Thyroid gland (tissue), 4 donors: ENCODE data around the gene WNT7B. TPM values are rescaled to one million over a fixed set of nuclear protein-coding genes. Genes with fewer than 3 reads are reported as not detected.

Experiments
- DNase-seq, 2 donors: peaks; one replicate each; pipeline ENCODE4 v3.0.0-alpha.2; 2019
- H3K27ac ChIP-seq, 3 donors: fragments of 200-600 bp; sonication (generic); 1 replicate in 2 of 3; 2 replicates in 1 of 3; pipeline ENCODE4 v1.5.1; 2016 to 2019; ENCODE audit warnings: mild to moderate bottlenecking in 1 of 3, moderate library complexity in 1 of 3
- H3K27me3 ChIP-seq: fragments of 200-600 bp; sonication (generic); one replicate; pipeline ENCODE4 v1.5.1; 2019
- H3K36me3 ChIP-seq, 2 donors: fragments of 200-600 bp; sonication (generic); one replicate each; pipeline ENCODE4 v1.5.1; 2016 to 2019
- H3K4me1 ChIP-seq, 2 donors: fragments of 200-600 bp; sonication (generic); one replicate each; pipeline ENCODE4 v1.5.1; 2017 to 2019
- H3K4me3 ChIP-seq, 3 donors: fragments of 200-600 bp; sonication (generic); replicated peaks in 1 of 3; 1 replicate in 2 of 3; 2 replicates in 1 of 3; pipeline ENCODE4 v1.5.1; 2016; ENCODE audit warnings: mild to moderate bottlenecking in 1 of 3
- H3K9me3 ChIP-seq: fragments of 200-600 bp; sonication (generic); one replicate; pipeline ENCODE4 v1.5.1; 2017
- POLR2A ChIP-seq, 2 donors: fragments of 450-650 bp; IDR thresholded peaks; one replicate each; pipeline ENCODE4 v1.6.1; 2017; ENCODE audit warnings: antibody characterized with exemption in 2 of 2, mild to moderate bottlenecking in 2 of 2, moderate library complexity in 1 of 2
- WGBS, 2 donors: methylation state at CpG; one replicate each; pipeline ENCODE4 v1.1.5; 2017; 5-methylcytosine and 5-hydroxymethylcytosine counted together
- intact Hi-C: fragments of 100-400 bp; cut with DNase I; formaldehyde crosslinking; loops from one replicate; pipeline ENCODE4 v1.15.1; 2023
- total RNA-seq, 4 donors: library from RNA; depleted of rRNA; stranded (reverse); fragments of >200 nt; gene quantifications; one replicate each; pipeline ENCODE4 v1.2.3, GENCODE V29; 2016
- TF ChIP-seq, protein P1 (sequence below), 6 experiments: fragments of 200-600 bp in 3 of 6; fragments of 450-650 bp in 3 of 6; sonication (generic) in 3 of 6; IDR thresholded peaks; one replicate each; pipeline ENCODE4 v1.5.1; 2016 to 2019; ENCODE audit warnings: antibody characterized with exemption in 6 of 6, mild to moderate bottlenecking in 2 of 6, inconsistent platforms in 1 of 6, moderate library complexity in 1 of 6

The WNT7B gene
- total RNA-seq: 1 to 10 TPM in 2 of 4 donors, under 1 TPM in 1, not detected in 1; 0.83 to 4.3 (median 2.5) TPM

DNA sequence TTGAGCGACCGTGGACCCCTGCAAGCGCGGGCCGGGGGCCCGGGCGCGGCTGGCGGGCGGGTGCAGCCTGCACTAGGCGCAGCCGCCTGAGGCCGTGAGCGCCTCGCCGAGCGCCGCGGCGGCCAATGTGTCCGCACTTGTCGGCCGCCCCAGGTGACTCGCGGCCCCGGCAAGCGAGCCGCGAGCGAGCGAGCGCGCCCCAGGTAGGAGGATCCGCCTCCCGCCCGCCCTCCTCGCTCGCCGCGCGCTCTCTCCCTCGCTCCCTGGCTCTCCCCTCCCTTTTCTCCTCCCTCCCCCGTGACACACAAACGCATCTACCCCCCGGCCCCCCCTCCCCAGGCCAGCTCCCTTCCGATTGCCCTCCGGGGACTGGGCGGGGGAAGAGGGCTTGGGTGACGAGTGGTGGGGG lies at the start of gene WNT7B:
Gene WNT7B (minus strand): TSS at position 160 of the 409 bp plus-strand sequence. CDS start 408 bp downstream, outside the sequence.
- peak within 1 kb of the TSS in 1 of 3 donors; percentile 27 for H3K4me3 ChIP-seq
- peaks cover 14 to 44% of the 10 kb centered on the region in 2 donors for H3K4me1 ChIP-seq
- DNase-seq: peak; percentile 46 to 48
- no peak within 1 kb of the TSS for H3K27ac ChIP-seq
- H3K9me3 ChIP-seq: no peaks in the 10 kb centered on the region
- WGBS, 2 donors: 0 to 7% methylated on average over 1 to 6 of the region's 49 CpGs
- peak in 1 of 2 donors; percentile 23 for TF ChIP-seq POLR2A (IDR thresholded peaks at IDR 0.05)
- TF ChIP-seq, protein P1, sequence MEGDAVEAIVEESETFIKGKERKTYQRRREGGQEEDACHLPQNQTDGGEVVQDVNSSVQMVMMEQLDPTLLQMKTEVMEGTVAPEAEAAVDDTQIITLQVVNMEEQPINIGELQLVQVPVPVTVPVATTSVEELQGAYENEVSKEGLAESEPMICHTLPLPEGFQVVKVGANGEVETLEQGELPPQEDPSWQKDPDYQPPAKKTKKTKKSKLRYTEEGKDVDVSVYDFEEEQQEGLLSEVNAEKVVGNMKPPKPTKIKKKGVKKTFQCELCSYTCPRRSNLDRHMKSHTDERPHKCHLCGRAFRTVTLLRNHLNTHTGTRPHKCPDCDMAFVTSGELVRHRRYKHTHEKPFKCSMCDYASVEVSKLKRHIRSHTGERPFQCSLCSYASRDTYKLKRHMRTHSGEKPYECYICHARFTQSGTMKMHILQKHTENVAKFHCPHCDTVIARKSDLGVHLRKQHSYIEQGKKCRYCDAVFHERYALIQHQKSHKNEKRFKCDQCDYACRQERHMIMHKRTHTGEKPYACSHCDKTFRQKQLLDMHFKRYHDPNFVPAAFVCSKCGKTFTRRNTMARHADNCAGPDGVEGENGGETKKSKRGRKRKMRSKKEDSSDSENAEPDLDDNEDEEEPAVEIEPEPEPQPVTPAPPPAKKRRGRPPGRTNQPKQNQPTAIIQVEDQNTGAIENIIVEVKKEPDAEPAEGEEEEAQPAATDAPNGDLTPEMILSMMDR (IDR thresholded peaks at IDR 0.05): no peak
- H3K27me3 ChIP-seq: no peaks in the 10 kb centered on the region
- intact Hi-C loops: loop anchor here (2.0 kb wide), 2 partner anchors 114 to 398 kb away; no protein-coding TSS in a partner anchor
- no peaks in the 10 kb centered on the region for H3K36me3 ChIP-seq

- H3K27me3 ChIP-seq: no peaks in the 10 kb centered on the region
- WGBS, 2 donors: 96% methylated on average over 13 to 17 of the region's 17 CpGs
Measured at GRCh38 chr22:46025973-46026898, 49.3 kb upstream of the WNT7B start.

GRCh38 chr22:46025225-46025972 lies 48.4 kb upstream of the WNT7B start:
- no peaks in the 10 kb centered on the region for H3K36me3 ChIP-seq
- DNase-seq: no peak
- intact Hi-C loops: no loop called here
- peaks cover 4 to 14% of the 10 kb centered on the region in 2 donors for H3K4me1 ChIP-seq
- TF ChIP-seq POLR2A (IDR thresholded peaks at IDR 0.05): no peak
- TF ChIP-seq, protein P1 (IDR thresholded peaks at IDR 0.05): no peak
- 91 to 94% methylated on average over 8 of the region's 8 CpGs for WGBS, 2 donors
- H3K9me3 ChIP-seq: no peaks in the 10 kb centered on the region
- H3K27me3 ChIP-seq: no peaks in the 10 kb centered on the region
- no peak overlapping the region for H3K27ac ChIP-seq
- no peak overlapping the region for H3K4me3 ChIP-seq

More at GRCh38 chr22:46025973-46026898, 49.3 kb upstream of the WNT7B start:
- no peak for DNase-seq
- no peaks in the 10 kb centered on the region for H3K9me3 ChIP-seq
- TF ChIP-seq, protein P1 (IDR thresholded peaks at IDR 0.05): no peak
- no peak for TF ChIP-seq POLR2A (IDR thresholded peaks at IDR 0.05)
- H3K4me3 ChIP-seq: no peak overlapping the region
- intact Hi-C loops: no loop called here
- no peaks in the 10 kb centered on the region for H3K36me3 ChIP-seq
- H3K27ac ChIP-seq: peak overlapping the region in 1 of 3 donors; percentile 64
- H3K4me1 ChIP-seq: peaks cover 4 to 14% of the 10 kb centered on the region in 2 donors

DNA sequence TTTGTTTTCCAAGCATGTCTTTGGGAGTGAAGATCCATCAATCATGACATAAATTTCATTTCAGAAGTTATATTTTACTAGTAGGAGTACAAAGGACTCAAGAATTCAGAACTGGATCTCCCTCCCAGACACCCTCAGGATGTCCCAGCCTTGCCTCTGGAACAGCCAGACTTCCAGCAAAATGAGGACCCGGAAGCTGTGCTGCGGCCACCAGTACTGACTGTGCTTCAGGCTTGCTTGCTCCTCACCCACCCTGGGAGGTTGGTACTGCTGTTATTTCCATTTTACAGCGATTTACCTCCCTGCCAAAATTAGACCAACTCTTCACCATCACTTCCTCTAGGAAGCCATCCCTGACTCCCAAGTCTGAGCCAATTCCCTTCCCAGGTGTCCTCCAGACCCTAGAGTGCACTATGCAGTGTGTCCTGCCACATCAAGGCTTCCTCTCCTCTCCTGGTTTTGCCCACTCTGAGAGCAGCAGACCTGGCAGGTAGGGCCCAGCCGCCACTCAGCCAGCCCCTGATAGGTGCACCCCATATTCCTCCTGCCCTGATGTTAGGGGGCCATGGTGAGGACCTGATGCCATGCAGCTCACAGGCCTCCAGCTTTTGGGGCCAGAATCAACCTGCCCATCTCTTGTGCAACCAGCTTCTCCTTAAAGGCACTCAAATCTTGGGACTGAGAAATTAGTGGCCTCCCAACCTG lies 47.3 kb upstream of the WNT7B start:
- WGBS, 2 donors: 87 to 91% methylated on average over 4 of the region's 4 CpGs
- H3K27ac ChIP-seq: no peak overlapping the region
- peaks cover 4 to 14% of the 10 kb centered on the region in 2 donors for H3K4me1 ChIP-seq
- no peaks in the 10 kb centered on the region for H3K27me3 ChIP-seq
- TF ChIP-seq POLR2A (IDR thresholded peaks at IDR 0.05): no peak
- TF ChIP-seq, protein P1 (IDR thresholded peaks at IDR 0.05): no peak
- H3K9me3 ChIP-seq: no peaks in the 10 kb centered on the region
- intact Hi-C loops: no loop called here
- no peak for DNase-seq
- H3K4me3 ChIP-seq: no peak overlapping the region
- no peaks in the 10 kb centered on the region for H3K36me3 ChIP-seq
